ENCODE measurements around the gene PPP1R9A.

Gene PPP1R9A

DNA sequence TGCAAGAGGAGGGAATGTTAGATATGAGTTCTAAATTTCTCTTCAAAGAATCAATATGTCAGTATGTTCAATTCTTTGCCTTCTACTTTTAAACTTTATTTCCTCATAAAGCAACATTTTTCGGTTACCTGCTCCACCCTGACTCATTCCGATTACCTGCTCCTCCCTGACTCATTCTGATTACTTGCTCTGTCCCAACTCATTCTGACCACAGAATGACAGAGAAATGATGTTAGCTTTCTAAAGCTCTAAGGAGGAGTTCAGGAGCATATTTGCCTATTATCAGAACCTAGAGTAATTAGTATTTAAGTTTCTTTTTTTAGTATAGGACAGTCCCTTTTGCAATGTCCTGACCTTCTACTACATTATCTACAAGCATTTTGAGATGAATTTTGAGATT is 24.5 kb upstream of the PPP1R9A start:
- TF ChIP-seq, protein P1, sequence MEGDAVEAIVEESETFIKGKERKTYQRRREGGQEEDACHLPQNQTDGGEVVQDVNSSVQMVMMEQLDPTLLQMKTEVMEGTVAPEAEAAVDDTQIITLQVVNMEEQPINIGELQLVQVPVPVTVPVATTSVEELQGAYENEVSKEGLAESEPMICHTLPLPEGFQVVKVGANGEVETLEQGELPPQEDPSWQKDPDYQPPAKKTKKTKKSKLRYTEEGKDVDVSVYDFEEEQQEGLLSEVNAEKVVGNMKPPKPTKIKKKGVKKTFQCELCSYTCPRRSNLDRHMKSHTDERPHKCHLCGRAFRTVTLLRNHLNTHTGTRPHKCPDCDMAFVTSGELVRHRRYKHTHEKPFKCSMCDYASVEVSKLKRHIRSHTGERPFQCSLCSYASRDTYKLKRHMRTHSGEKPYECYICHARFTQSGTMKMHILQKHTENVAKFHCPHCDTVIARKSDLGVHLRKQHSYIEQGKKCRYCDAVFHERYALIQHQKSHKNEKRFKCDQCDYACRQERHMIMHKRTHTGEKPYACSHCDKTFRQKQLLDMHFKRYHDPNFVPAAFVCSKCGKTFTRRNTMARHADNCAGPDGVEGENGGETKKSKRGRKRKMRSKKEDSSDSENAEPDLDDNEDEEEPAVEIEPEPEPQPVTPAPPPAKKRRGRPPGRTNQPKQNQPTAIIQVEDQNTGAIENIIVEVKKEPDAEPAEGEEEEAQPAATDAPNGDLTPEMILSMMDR (IDR thresholded peaks at IDR 0.05; ENCODE audit: low read depth, low read length), result no peak
- H3K4me3 ChIP-seq (ENCODE audit: low read depth, low read length), result no peak overlapping the region

DNA sequence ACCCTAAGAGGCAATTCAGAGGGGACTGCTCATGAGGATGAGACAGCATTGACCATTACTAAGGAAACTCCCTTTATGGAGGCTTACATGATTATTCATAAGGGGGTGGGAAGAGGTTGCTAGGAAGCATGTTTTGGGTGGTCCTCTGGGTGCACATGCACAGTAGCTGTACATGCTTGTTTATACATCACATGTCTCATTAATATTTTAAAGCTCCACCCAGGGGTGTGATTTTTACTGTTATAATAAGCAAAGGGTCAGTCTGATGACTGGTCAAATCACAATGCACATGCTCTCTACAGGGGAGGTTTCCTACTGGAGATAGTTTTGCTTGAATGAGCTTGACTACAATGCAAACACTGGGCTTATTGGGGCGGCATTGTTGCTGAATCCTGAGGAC is 23.8 kb upstream of the PPP1R9A start:
- TF ChIP-seq, protein P1 (IDR thresholded peaks at IDR 0.05; ENCODE audit: low read depth, low read length), result no peak
- H3K4me3 ChIP-seq (ENCODE audit: low read depth, low read length), result no peak overlapping the region

DNA sequence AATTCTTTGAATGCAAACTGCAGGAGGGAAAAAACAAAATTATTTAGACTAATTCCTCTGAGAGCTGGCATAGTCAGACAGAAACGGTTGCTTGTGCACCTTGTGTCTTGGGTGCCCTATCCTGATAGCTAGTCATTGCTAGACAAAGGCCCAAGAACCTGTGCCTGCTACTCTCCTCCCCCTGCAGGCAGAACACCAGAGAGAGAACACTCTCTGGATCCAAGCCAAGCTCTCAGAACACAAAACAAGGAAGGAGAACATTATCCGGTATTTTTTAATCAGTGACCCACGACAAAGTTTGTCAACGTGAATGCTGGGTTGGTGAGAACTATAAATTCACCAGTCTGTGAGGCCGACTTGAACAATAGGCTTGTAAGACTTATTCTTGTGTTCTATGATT is 18.8 kb upstream of the PPP1R9A start:
- H3K4me3 ChIP-seq (ENCODE audit: low read depth, low read length), result no peak overlapping the region
- TF ChIP-seq, protein P1 (IDR thresholded peaks at IDR 0.05; ENCODE audit: low read depth, low read length), result no peak

DNA sequence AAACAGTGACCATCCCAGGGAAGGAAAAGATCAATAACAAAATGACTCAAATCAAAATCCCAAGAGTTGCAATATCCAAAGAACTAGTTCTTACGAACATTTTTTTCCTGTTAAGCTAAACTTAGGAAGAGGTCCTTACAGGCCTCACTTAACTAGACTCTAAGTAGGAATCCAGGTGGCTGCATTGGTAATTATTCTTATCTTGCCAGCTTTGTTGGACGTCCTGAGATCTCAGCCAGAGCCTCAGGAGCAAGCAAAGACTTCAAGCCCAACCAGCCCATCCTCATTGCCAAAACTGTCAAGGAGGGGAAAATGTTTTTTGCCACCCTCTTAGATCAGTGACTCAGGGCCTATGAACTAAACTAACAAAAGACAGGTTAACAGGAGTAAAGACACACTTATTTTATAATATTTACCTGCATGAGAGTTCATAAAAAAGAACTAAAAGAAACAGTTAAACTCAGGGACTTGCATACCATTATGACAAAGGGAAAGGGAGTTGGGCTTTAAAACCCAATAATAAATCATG is 18.3 kb upstream of the PPP1R9A start:
- TF ChIP-seq, protein P1 (IDR thresholded peaks at IDR 0.05; ENCODE audit: low read depth, low read length), result no peak
- H3K4me3 ChIP-seq (ENCODE audit: low read depth, low read length), result no peak overlapping the region

DNA sequence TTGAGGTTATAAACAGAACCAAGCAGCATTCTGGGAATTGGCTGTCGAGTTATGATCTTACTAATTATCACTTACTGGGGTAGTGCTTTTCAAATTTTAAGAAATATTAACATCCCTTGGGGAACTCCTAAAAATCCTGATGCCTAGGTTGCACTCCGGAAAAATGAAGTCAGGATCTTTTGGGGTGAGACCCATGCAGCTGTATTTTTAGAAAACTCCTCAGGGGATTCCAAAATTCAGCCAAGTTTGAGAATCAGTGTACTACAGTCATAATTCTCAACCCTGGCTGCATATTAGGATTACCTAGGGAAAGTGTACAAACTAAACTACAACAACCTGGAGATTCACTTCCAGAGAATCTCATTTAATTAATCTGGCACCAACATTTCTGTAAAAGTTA is 17.2 kb upstream of the PPP1R9A start:
- no peak overlapping the region for H3K4me3 ChIP-seq (ENCODE audit: low read depth, low read length)
- TF ChIP-seq, protein P1 (IDR thresholded peaks at IDR 0.05; ENCODE audit: low read depth, low read length), result no peak

DNA sequence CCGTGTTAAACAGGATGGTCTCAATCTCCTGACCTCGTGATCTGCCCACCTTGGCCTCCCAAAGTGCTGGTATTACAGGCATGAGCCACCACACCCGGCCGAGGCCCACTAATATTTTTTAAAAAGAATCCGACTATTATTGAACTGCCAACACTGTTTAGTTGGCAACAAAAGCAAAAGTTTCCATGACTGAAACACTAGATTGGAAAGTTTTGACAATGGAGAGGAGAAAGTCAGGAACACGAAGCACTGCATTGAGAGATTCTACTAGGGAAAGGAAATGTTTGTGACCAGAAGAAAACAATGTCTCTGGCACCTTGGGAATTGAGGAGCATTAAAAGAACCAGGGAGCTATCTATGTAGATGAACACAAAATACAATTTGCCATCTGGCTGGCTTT is 13.7 kb upstream of the PPP1R9A start:
- TF ChIP-seq, protein P1 (IDR thresholded peaks at IDR 0.05; ENCODE audit: low read depth, low read length), result no peak
- no peak overlapping the region for H3K4me3 ChIP-seq (ENCODE audit: low read depth, low read length)

DNA sequence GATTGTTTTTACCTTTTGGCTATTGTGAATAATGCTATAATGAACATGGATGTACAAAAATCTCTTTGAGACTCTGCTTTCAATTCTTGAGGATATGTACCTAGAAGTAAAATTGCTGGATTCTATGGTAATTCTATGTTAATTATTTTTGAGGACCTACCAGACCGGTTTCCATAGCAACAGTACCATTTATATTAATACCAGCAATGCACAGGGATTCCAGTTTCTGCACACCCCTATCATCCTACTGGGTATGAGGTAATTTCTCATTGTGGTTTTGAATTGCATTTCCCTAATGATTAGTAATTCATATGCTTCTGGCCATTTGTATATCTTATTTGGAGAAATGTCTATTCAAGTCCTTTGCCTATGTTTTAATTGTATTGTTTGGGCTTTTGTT is 9.9 kb upstream of the PPP1R9A start:
- TF ChIP-seq, protein P1 (IDR thresholded peaks at IDR 0.05; ENCODE audit: low read depth, low read length), result no peak

More for the DNA sequence above, 9.9 kb upstream of the PPP1R9A start:
- no peak overlapping the region for H3K4me3 ChIP-seq (ENCODE audit: low read depth, low read length)

Measured in WI38 (cell line).